K562 (cell line): ENCODE measurements around the gene ITGB2. TPM values are rescaled to one million over a fixed set of nuclear protein-coding genes. Genes with fewer than 3 reads are reported as not detected.

Experiments used
- ATF1 ChIP-seq, 2 experiments: fragments of 450-650 bp in 1 of 2; IDR thresholded peaks; 2 replicates each; pipeline ENCODE4 v1.6.1; 2016; ENCODE audit warnings: missing compliant biosample characterization in 1 of 2, missing genetic modification characterization in 1 of 2
- ETV1 ChIP-seq: fragments of 450-650 bp; conservative IDR thresholded peaks from 2 replicates; pipeline ENCODE4 v1.6.1; 2016; ENCODE audit warnings: missing genetic modification characterization, control low read depth, low read depth, missing compliant biosample characterization
- HOXB6 ChIP-seq: fragments of 250-450 bp; sonication (Bioruptor Pico); IDR thresholded peaks from 2 replicates; pipeline ENCODE4 v1.5.1; 2022; ENCODE audit warnings: mild to moderate bottlenecking, borderline replicate concordance
- L3MBTL2 ChIP-seq: fragments of 450-650 bp; IDR thresholded peaks from 2 replicates; pipeline ENCODE4 v1.6.1; 2016; ENCODE audit warnings: mild to moderate bottlenecking, moderate library complexity
- MTF1 ChIP-seq: fragments of 250-450 bp; sonication (Bioruptor Pico); IDR thresholded peaks from 2 replicates; pipeline ENCODE4 v1.9.0; 2021; ENCODE audit warnings: moderate library complexity, mild to moderate bottlenecking, inconsistent platforms, borderline replicate concordance
- PHF21A ChIP-seq: fragments of 450-650 bp; IDR thresholded peaks from 2 replicates; pipeline ENCODE4 v1.6.1; 2017; ENCODE audit warnings: low read depth, borderline replicate concordance
- PPARD ChIP-seq: fragments of 250-450 bp; sonication (Bioruptor Pico); IDR thresholded peaks from 2 replicates; pipeline ENCODE4 v1.8.0; 2022; ENCODE audit warnings: inconsistent platforms, mild to moderate bottlenecking, moderate library complexity
- PRMT5 ChIP-seq: sonication (generic); formaldehyde crosslinking; IDR thresholded peaks from 2 replicates; pipeline ENCODE4 v1.5.0; 2020; ENCODE audit warnings: missing genetic modification reagents
- RHOXF2B ChIP-seq: fragments of 250-450 bp; sonication (Bioruptor Pico); conservative IDR thresholded peaks from 2 replicates; pipeline ENCODE4 v1.5.1; 2021
- SNRNP70 ChIP-seq: fragments of 200-400 bp; formaldehyde crosslinking; optimal IDR thresholded peaks from 2 replicates; pipeline ENCODE3; 2017; ENCODE audit warnings: low read depth, low read length
- SP1 ChIP-seq: sonication (generic); formaldehyde crosslinking; IDR thresholded peaks from 2 replicates; pipeline ENCODE4 v1.8.1; 2022; ENCODE audit warnings: mild to moderate bottlenecking, missing genetic modification reagents
- ZNF165 ChIP-seq: fragments of 250-450 bp; sonication (Bioruptor Pico); IDR thresholded peaks from 2 replicates; pipeline ENCODE4 v1.4.0; 2020; ENCODE audit warnings: borderline replicate concordance
- ZNF75A ChIP-seq: fragments of 450-650 bp; formaldehyde crosslinking; IDR thresholded peaks from 2 replicates; pipeline ENCODE4 v1.4.0; 2020; ENCODE audit warnings: mild to moderate bottlenecking
- polyA plus RNA-seq, 8 experiments: library from polyadenylated mRNA; depleted of rRNA in 4 of 8; stranded (reverse) in 5 of 8; unstranded in 3 of 8; fragments of >200 nt; fragmentation: Nextera tagmentation in 2 of 8; fragmentation: Illumina TruSeq in 1 of 8; extraction: Ambion mirVana in 2 of 8; extraction: Trizol in 1 of 8; gene quantifications; 2 replicates each; pipeline versions ENCODE4 v1.2.1 to v1.2.3, GENCODE V29; 2011 to 2014; ENCODE audit warnings: inconsistent platforms in 1 of 8, missing spikeins in 1 of 8
- total RNA-seq, 7 experiments: library from RNA; depleted of rRNA in 6 of 7; stranded (reverse); fragments of >200 nt in 6 of 7; fragmentation: Illumina TruSeq in 2 of 7; extraction: Trizol in 2 of 7; gene quantifications; 2 replicates each; pipeline versions ENCODE4 v1.2.1 to v1.2.3, GENCODE V29; 2011 to 2021; ENCODE audit warnings: low replicate concordance in 1 of 7
- TF ChIP-seq, protein P1 (sequence below), 2 experiments: fragments of 450-650 bp; IDR thresholded peaks; 2 replicates each; pipeline ENCODE4 v1.6.1; 2018; ENCODE audit warnings: mild to moderate bottlenecking in 2 of 2, low read depth in 1 of 2; ENCODE audit not compliant: partially characterized antibody in 2 of 2
- TF ChIP-seq, protein P2 (sequence below): fragments of 450-650 bp; formaldehyde crosslinking; IDR thresholded peaks from 2 replicates; pipeline ENCODE4 v1.4.0; 2020; ENCODE audit warnings: mild to moderate bottlenecking
- TF ChIP-seq, protein P3 (sequence below): sonication (generic); formaldehyde crosslinking; IDR thresholded peaks from 2 replicates; pipeline ENCODE4 v1.8.0; 2022; ENCODE audit warnings: missing genetic modification reagents, mild to moderate bottlenecking, moderate library complexity, borderline replicate concordance
- TF ChIP-seq, protein P4 (sequence below): sonication (generic); formaldehyde crosslinking; IDR thresholded peaks from 2 replicates; pipeline ENCODE4 v1.8.0; 2022; ENCODE audit warnings: mild to moderate bottlenecking, low read depth, missing genetic modification reagents
- TF ChIP-seq, protein P5 (sequence below), 2 experiments: fragments of 450-650 bp; IDR thresholded peaks; 2 replicates each; pipeline ENCODE4 v1.6.1; 2016

ITGB2 gene
- total and polyA plus RNA-seq, 9 of the 15 experiments (the other 6 are each of a cell fraction or from before 2014, with no cell fraction given): 0.07 to 1.3 (median 0.51) TPM; not detected in 2

DNA sequence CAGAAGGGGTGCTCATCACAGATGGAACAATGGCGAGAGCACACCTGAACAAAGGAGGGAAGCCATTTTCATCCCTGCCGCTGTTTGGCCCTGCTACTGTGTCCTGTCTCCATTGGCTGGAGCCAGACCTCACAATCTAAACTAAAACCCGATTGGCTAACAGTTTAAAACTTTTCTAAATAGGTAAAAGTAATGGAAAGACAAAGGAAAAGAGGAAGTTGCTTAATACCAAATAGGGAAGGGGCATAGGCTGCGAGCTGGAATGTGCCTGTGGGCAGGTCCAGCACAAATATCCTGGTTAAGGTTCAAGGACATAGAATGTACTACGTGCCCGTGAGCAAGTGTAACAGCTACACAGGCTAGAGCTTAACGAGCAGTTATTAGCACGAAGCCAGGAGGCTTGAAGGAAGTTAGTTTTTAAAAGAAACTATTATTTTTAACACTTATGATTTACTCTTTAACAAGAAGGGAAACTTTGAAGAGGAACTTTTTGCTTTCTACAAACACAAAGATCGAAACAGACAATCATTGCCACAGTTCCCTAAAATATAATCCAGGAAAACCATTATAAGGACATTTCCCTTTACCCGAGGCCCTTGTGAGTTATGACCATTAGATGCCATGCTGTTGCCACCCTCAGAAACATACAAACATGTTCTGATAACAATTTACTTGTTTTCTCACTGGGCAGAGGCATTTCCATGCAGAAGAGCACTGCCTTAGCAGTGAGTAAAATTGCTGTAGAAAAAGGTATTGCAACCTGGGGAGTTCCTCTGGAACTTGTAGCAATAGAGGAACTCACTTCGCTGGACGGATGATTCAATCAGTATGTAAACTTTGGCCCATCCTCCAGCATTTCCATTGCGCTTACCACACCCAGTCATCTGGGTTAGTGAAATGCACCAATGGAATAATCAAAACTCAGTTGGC, 42.4 kb downstream of the ITGB2 start (continued):
- TF ChIP-seq, protein P1, sequence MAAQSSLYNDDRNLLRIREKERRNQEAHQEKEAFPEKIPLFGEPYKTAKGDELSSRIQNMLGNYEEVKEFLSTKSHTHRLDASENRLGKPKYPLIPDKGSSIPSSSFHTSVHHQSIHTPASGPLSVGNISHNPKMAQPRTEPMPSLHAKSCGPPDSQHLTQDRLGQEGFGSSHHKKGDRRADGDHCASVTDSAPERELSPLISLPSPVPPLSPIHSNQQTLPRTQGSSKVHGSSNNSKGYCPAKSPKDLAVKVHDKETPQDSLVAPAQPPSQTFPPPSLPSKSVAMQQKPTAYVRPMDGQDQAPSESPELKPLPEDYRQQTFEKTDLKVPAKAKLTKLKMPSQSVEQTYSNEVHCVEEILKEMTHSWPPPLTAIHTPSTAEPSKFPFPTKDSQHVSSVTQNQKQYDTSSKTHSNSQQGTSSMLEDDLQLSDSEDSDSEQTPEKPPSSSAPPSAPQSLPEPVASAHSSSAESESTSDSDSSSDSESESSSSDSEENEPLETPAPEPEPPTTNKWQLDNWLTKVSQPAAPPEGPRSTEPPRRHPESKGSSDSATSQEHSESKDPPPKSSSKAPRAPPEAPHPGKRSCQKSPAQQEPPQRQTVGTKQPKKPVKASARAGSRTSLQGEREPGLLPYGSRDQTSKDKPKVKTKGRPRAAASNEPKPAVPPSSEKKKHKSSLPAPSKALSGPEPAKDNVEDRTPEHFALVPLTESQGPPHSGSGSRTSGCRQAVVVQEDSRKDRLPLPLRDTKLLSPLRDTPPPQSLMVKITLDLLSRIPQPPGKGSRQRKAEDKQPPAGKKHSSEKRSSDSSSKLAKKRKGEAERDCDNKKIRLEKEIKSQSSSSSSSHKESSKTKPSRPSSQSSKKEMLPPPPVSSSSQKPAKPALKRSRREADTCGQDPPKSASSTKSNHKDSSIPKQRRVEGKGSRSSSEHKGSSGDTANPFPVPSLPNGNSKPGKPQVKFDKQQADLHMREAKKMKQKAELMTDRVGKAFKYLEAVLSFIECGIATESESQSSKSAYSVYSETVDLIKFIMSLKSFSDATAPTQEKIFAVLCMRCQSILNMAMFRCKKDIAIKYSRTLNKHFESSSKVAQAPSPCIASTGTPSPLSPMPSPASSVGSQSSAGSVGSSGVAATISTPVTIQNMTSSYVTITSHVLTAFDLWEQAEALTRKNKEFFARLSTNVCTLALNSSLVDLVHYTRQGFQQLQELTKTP (IDR thresholded peaks at IDR 0.05; ENCODE audit: low read depth in 1 of 2, partially characterized antibody in 2 of 2): peak in 1 of 2 experiments; percentile 65
- TF ChIP-seq ZNF75A (CRISPR knock-in tag): 0 out of 2 replicates have a peak, but pooled peaks have one; percentile 30
- no peak for TF ChIP-seq ATF1 (CRISPR knock-in tag; IDR thresholded peaks at IDR 0.05)
- TF ChIP-seq ATF1 (tag; IDR thresholded peaks at IDR 0.05): peak; percentile 38; the same call in 1 of the 2 replicates
- no peak for TF ChIP-seq PPARD
- TF ChIP-seq SP1 (CRISPR knock-in tag): no peak
- TF ChIP-seq, protein P2, sequence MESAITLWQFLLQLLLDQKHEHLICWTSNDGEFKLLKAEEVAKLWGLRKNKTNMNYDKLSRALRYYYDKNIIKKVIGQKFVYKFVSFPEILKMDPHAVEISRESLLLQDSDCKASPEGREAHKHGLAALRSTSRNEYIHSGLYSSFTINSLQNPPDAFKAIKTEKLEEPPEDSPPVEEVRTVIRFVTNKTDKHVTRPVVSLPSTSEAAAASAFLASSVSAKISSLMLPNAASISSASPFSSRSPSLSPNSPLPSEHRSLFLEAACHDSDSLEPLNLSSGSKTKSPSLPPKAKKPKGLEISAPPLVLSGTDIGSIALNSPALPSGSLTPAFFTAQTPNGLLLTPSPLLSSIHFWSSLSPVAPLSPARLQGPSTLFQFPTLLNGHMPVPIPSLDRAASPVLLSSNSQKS (CRISPR knock-in tag): peak; percentile 13; the same call in 1 of the 2 replicates
- no peak for TF ChIP-seq PRMT5 (CRISPR knock-in tag)
- no peak for TF ChIP-seq SNRNP70
- TF ChIP-seq RHOXF2B (CRISPR knock-in tag): no peak
- TF ChIP-seq ETV1 (tag): 0 out of 2 replicates have a peak, but pooled peaks have one; percentile 12
- no peak for TF ChIP-seq MTF1 (CRISPR knock-in tag)
- TF ChIP-seq, protein P3, sequence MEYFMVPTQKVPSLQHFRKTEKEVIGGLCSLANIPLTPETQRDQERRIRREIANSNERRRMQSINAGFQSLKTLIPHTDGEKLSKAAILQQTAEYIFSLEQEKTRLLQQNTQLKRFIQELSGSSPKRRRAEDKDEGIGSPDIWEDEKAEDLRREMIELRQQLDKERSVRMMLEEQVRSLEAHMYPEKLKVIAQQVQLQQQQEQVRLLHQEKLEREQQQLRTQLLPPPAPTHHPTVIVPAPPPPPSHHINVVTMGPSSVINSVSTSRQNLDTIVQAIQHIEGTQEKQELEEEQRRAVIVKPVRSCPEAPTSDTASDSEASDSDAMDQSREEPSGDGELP (CRISPR knock-in tag): no peak
- TF ChIP-seq, protein P4, sequence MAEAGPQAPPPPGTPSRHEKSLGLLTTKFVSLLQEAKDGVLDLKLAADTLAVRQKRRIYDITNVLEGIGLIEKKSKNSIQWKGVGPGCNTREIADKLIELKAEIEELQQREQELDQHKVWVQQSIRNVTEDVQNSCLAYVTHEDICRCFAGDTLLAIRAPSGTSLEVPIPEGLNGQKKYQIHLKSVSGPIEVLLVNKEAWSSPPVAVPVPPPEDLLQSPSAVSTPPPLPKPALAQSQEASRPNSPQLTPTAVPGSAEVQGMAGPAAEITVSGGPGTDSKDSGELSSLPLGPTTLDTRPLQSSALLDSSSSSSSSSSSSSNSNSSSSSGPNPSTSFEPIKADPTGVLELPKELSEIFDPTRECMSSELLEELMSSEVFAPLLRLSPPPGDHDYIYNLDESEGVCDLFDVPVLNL (CRISPR knock-in tag): no peak
- no peak for TF ChIP-seq HOXB6 (CRISPR knock-in tag)
- TF ChIP-seq, protein P5, sequence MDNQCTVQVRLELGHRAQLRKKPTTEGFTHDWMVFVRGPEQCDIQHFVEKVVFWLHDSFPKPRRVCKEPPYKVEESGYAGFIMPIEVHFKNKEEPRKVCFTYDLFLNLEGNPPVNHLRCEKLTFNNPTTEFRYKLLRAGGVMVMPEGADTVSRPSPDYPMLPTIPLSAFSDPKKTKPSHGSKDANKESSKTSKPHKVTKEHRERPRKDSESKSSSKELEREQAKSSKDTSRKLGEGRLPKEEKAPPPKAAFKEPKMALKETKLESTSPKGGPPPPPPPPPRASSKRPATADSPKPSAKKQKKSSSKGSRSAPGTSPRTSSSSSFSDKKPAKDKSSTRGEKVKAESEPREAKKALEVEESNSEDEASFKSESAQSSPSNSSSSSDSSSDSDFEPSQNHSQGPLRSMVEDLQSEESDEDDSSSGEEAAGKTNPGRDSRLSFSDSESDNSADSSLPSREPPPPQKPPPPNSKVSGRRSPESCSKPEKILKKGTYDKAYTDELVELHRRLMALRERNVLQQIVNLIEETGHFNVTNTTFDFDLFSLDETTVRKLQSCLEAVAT (IDR thresholded peaks at IDR 0.05): peak in 1 of 2 experiments; percentile 37; a peak in 1 of 4 replicates
- TF ChIP-seq ZNF165 (CRISPR knock-in tag): no peak
- no peak for TF ChIP-seq PHF21A
- TF ChIP-seq L3MBTL2: peak; percentile 67
